Astrocyte (in vitro differentiated cells and primary cell): ENCODE data around the gene ADNP. TPM values are rescaled to one million over a fixed set of nuclear protein-coding genes. Genes with fewer than 3 reads are reported as not detected.
A peak's percentile ranks its signal among the peaks of the same experiment; 100 is the strongest.

Experiments
- DNase-seq: peaks from one replicate; pipeline ENCODE4 v3.0.0-alpha.2; 2010; ENCODE audit warnings: low read depth
- FAIRE-seq: peaks from 2 replicates; lab custom pipeline; 2011; peaks lifted over from hg19 to GRCh38; lab: Jason Lieb, UNC
- H2AFZ ChIP-seq: 2 replicates; pipeline ENCODE4 v1.6.0; 2012; ENCODE audit warnings: low read depth, low read length, inconsistent platforms
- H3K27ac ChIP-seq: 2 replicates; pipeline ENCODE4 v1.5.1; 2011; ENCODE audit warnings: low read depth, low read length, inconsistent platforms
- H3K27me3 ChIP-seq: 2 replicates; pipeline ENCODE4 v1.6.0; 2011; ENCODE audit warnings: low read length, inconsistent platforms; ENCODE audit not compliant: insufficient read depth
- H3K36me3 ChIP-seq: 2 replicates; pipeline ENCODE4 v1.5.1; 2011; ENCODE audit warnings: low read length, inconsistent platforms; ENCODE audit not compliant: insufficient read depth
- H3K4me1 ChIP-seq: 2 replicates; pipeline ENCODE4 v1.5.1; 2011; ENCODE audit warnings: low read length, inconsistent platforms; ENCODE audit not compliant: insufficient read depth
- H3K4me2 ChIP-seq: 2 replicates; pipeline ENCODE4 v1.6.0; 2012; ENCODE audit warnings: low read length, inconsistent platforms
- H3K4me3 ChIP-seq: 2 replicates; pipeline ENCODE4 v1.5.1; 2011; ENCODE audit warnings: low read depth, mild to moderate bottlenecking, low read length, inconsistent platforms; ENCODE audit not compliant: insufficient read depth
- H3K79me2 ChIP-seq: 2 replicates; pipeline ENCODE4 v1.6.0; 2012; ENCODE audit warnings: mild to moderate bottlenecking, low read length, inconsistent platforms; ENCODE audit not compliant: insufficient read depth
- H3K9ac ChIP-seq: 2 replicates; pipeline ENCODE4 v1.6.0; 2012; ENCODE audit warnings: mild to moderate bottlenecking, low read length, inconsistent platforms
- H3K9me3 ChIP-seq: 2 replicates; pipeline ENCODE4 v1.5.1; 2012; ENCODE audit warnings: low read depth, mild to moderate bottlenecking, low read length, inconsistent platforms; ENCODE audit not compliant: insufficient read depth
- H4K20me1 ChIP-seq: 2 replicates; pipeline ENCODE4 v1.6.0; 2012; ENCODE audit warnings: low read length, inconsistent platforms; ENCODE audit not compliant: insufficient read depth
- H3K27ac Mint-ChIP-seq: one replicate; pipeline ENCODE4 v1.8.0; 2021; ENCODE audit warnings: mild to moderate bottlenecking, mixed read lengths; ENCODE audit not compliant: unreplicated experiment
- H3K27me3 Mint-ChIP-seq: one replicate; pipeline ENCODE4 v1.8.0; 2021; ENCODE audit warnings: low read depth, mixed read lengths; ENCODE audit not compliant: unreplicated experiment
- H3K36me3 Mint-ChIP-seq: one replicate; pipeline ENCODE4 v1.8.0; 2021; ENCODE audit warnings: low read depth, mixed read lengths; ENCODE audit not compliant: unreplicated experiment
- H3K4me1 Mint-ChIP-seq: one replicate; pipeline ENCODE4 v1.8.0; 2021; ENCODE audit warnings: low read depth, mixed read lengths; ENCODE audit not compliant: unreplicated experiment
- H3K4me3 Mint-ChIP-seq: one replicate; pipeline ENCODE4 v1.8.0; 2021; ENCODE audit warnings: mild to moderate bottlenecking, moderate library complexity, mixed read lengths; ENCODE audit not compliant: unreplicated experiment
- H3K9me3 Mint-ChIP-seq: one replicate; pipeline ENCODE4 v1.8.0; 2021; ENCODE audit warnings: mild to moderate bottlenecking, mixed read lengths; ENCODE audit not compliant: unreplicated experiment
- EZH2 ChIP-seq: IDR thresholded peaks from 2 replicates; pipeline ENCODE4 v1.6.1; 2012; ENCODE audit warnings: mild to moderate bottlenecking, low read length, inconsistent platforms; ENCODE audit not compliant: insufficient read depth
- total RNA-seq: library from RNA; stranded (reverse); gene quantifications from 2 replicates; pipeline ENCODE4 v1.2.1, GENCODE V29; 2021
- TF ChIP-seq, protein P1 (sequence below): IDR thresholded peaks from 2 replicates; pipeline ENCODE4 v1.5.1; 2011; ENCODE audit warnings: low read depth, mild to moderate bottlenecking, inconsistent platforms, low read length, moderate library complexity; ENCODE audit not compliant: insufficient read depth

The ADNP gene
- total RNA-seq, 1 donor from 2014 or later: 72.1 TPM

- no peaks in the 10 kb centered on the region for H3K9me3 Mint-ChIP-seq
- H3K4me3 ChIP-seq: no peak overlapping the region
- no peak overlapping the region for H3K9ac ChIP-seq
- DNase-seq (no peak), FAIRE-seq (no peak)
- H3K4me2 ChIP-seq: no peak overlapping the region
- peak overlapping the region; percentile 43 for H3K27ac Mint-ChIP-seq
- peaks cover 68% of the 10 kb centered on the region for H3K36me3 ChIP-seq
- no peak overlapping the region for H2AFZ ChIP-seq
- TF ChIP-seq, protein P1, sequence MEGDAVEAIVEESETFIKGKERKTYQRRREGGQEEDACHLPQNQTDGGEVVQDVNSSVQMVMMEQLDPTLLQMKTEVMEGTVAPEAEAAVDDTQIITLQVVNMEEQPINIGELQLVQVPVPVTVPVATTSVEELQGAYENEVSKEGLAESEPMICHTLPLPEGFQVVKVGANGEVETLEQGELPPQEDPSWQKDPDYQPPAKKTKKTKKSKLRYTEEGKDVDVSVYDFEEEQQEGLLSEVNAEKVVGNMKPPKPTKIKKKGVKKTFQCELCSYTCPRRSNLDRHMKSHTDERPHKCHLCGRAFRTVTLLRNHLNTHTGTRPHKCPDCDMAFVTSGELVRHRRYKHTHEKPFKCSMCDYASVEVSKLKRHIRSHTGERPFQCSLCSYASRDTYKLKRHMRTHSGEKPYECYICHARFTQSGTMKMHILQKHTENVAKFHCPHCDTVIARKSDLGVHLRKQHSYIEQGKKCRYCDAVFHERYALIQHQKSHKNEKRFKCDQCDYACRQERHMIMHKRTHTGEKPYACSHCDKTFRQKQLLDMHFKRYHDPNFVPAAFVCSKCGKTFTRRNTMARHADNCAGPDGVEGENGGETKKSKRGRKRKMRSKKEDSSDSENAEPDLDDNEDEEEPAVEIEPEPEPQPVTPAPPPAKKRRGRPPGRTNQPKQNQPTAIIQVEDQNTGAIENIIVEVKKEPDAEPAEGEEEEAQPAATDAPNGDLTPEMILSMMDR: no peak
- no peak for TF ChIP-seq EZH2
- H3K4me3 Mint-ChIP-seq: no peak overlapping the region
- no peaks in the 10 kb centered on the region for H3K9me3 ChIP-seq
- peaks cover 92% of the 10 kb centered on the region for H3K79me2 ChIP-seq
- H4K20me1 ChIP-seq: peaks cover 87% of the 10 kb centered on the region
- peaks cover 3% of the 10 kb centered on the region for H3K4me1 Mint-ChIP-seq
- H3K36me3 Mint-ChIP-seq: peaks cover 30% of the 10 kb centered on the region
- H3K27me3 Mint-ChIP-seq: no peaks in the 10 kb centered on the region
- H3K27ac ChIP-seq: no peak overlapping the region
- no peaks in the 10 kb centered on the region for H3K4me1 ChIP-seq
- H3K27me3 ChIP-seq: no peaks in the 10 kb centered on the region
Measured at GRCh38 chr20:50898475-50898874, 32.8 kb downstream of the ADNP start.

GRCh38 chr20:50895111-50895830 lies 36.0 kb downstream of the ADNP start:
- Histone ChIP-seq H4K20me1 (peaks cover 86% of the 10 kb centered on the region), H3K9ac (no peak overlapping the region), H3K9me3 (no peaks in the 10 kb centered on the region), H3K27ac (no peak overlapping the region), H3K4me1 (no peaks in the 10 kb centered on the region), H3K79me2 (peaks cover 90% of the 10 kb centered on the region), H3K4me2 (no peak overlapping the region), H2AFZ (no peak overlapping the region), H3K36me3 (peaks cover 72% of the 10 kb centered on the region), H3K27me3 (no peaks in the 10 kb centered on the region), H3K4me3 (no peak overlapping the region)
- H3K36me3 Mint-ChIP-seq: peaks cover 45% of the 10 kb centered on the region
- FAIRE-seq (no peak), DNase-seq (no peak)
- no peak overlapping the region for H3K4me3 Mint-ChIP-seq
- peaks cover 10% of the 10 kb centered on the region for H3K4me1 Mint-ChIP-seq
- H3K9me3 Mint-ChIP-seq: no peaks in the 10 kb centered on the region
- no peaks in the 10 kb centered on the region for H3K27me3 Mint-ChIP-seq
- no peak overlapping the region for H3K27ac Mint-ChIP-seq
- TF ChIP-seq, protein P1: no peak
- no peak for TF ChIP-seq EZH2

GRCh38 chr20:50893620-50894019 lies 37.6 kb downstream of the ADNP start:
- peaks cover 77% of the 10 kb centered on the region for H3K36me3 ChIP-seq

More at GRCh38 chr20:50893620-50894019, 37.6 kb downstream of the ADNP start:
- no peaks in the 10 kb centered on the region for H3K27me3 ChIP-seq
- TF ChIP-seq EZH2: no peak
- TF ChIP-seq, protein P1: no peak
- H3K27ac ChIP-seq: no peak overlapping the region
- H3K36me3 Mint-ChIP-seq: peaks cover 45% of the 10 kb centered on the region
- H2AFZ ChIP-seq: no peak overlapping the region
- H3K79me2 ChIP-seq: peaks cover 86% of the 10 kb centered on the region
- peaks cover 95% of the 10 kb centered on the region for H4K20me1 ChIP-seq
- no peak for FAIRE-seq
- H3K4me3 ChIP-seq: no peak overlapping the region
- no peaks in the 10 kb centered on the region for H3K9me3 ChIP-seq
- H3K9ac ChIP-seq: no peak overlapping the region
- no peak for DNase-seq
- no peak overlapping the region for H3K4me2 ChIP-seq
- H3K27me3 Mint-ChIP-seq: no peaks in the 10 kb centered on the region
- H3K27ac Mint-ChIP-seq: no peak overlapping the region
- H3K9me3 Mint-ChIP-seq: no peaks in the 10 kb centered on the region
- no peaks in the 10 kb centered on the region for H3K4me1 ChIP-seq
- H3K4me3 Mint-ChIP-seq: no peak overlapping the region
- peaks cover 14% of the 10 kb centered on the region for H3K4me1 Mint-ChIP-seq
